Central memory CD8-positive, alpha-beta T cell (primary cell): ENCODE data around the gene ADAMTSL5.
A peak's percentile ranks its signal among the peaks of the same experiment; 100 is the strongest.

Experiments
- ATAC-seq: fragments of 150-1000 bp; cut with Tn5 transposase; replicated peaks from 2 replicates; pipeline ENCODE4 v1.10.0; 2022; ENCODE audit warnings: mild to moderate bottlenecking, moderate FRiP score, moderate number of reproducible peaks; ENCODE audit not compliant: poor library complexity, severe bottlenecking; ENCODE audit errors: extremely low read depth
- DNase-seq, 2 donors: peaks; one replicate each; pipeline ENCODE4 v3.0.0; 2021; ENCODE audit warnings: low spot score in 2 of 2
- H3K27ac Mint-ChIP-seq: one replicate; pipeline ENCODE4 v1.8.0; 2022; ENCODE audit warnings: low read depth, mild to moderate bottlenecking, moderate library complexity, mixed read lengths
- H3K27me3 Mint-ChIP-seq: one replicate; pipeline ENCODE4 v1.8.0; 2022; ENCODE audit warnings: mixed read lengths
- H3K36me3 Mint-ChIP-seq: one replicate; pipeline ENCODE4 v1.8.0; 2022; ENCODE audit warnings: mild to moderate bottlenecking, moderate library complexity, mixed read lengths; ENCODE audit not compliant: insufficient read depth
- H3K4me1 Mint-ChIP-seq: one replicate; pipeline ENCODE4 v1.8.0; 2022; ENCODE audit warnings: mixed read lengths
- H3K4me3 Mint-ChIP-seq: one replicate; pipeline ENCODE4 v1.8.0; 2022; ENCODE audit warnings: mild to moderate bottlenecking, moderate library complexity, mixed read lengths
- H3K9me3 Mint-ChIP-seq: one replicate; pipeline ENCODE4 v1.8.0; 2022; ENCODE audit warnings: mixed read lengths

The ADAMTSL5 gene

GRCh38 chr19:1473085-1473851, 39.6 kb downstream of the ADAMTSL5 start:
- H3K9me3 Mint-ChIP-seq: no peaks in the 10 kb centered on the region
- no peak overlapping the region for H3K27ac Mint-ChIP-seq
- no peak for ATAC-seq
- no peak overlapping the region for H3K4me3 Mint-ChIP-seq
- no peaks in the 10 kb centered on the region for H3K27me3 Mint-ChIP-seq
- peaks cover 12% of the 10 kb centered on the region for H3K4me1 Mint-ChIP-seq
- DNase-seq: no peak
- peaks cover 5% of the 10 kb centered on the region for H3K36me3 Mint-ChIP-seq

- DNase-seq: no peak
- H3K27ac Mint-ChIP-seq: no peak overlapping the region
- peaks cover 12% of the 10 kb centered on the region for H3K4me1 Mint-ChIP-seq
- no peak for ATAC-seq
- H3K36me3 Mint-ChIP-seq: peaks cover 4% of the 10 kb centered on the region
- H3K4me3 Mint-ChIP-seq: peak overlapping the region; percentile 73
- H3K27me3 Mint-ChIP-seq: no peaks in the 10 kb centered on the region
- no peaks in the 10 kb centered on the region for H3K9me3 Mint-ChIP-seq
Observed at GRCh38 chr19:1472231-1473084, 40.4 kb downstream of the ADAMTSL5 start.

GRCh38 chr19:1471515-1472160, 41.2 kb downstream of the ADAMTSL5 start:
- ATAC-seq (no peak), DNase-seq (no peak)
- Mint-ChIP-seq H3K36me3 (peaks cover 4% of the 10 kb centered on the region), H3K27ac (no peak overlapping the region), H3K27me3 (no peaks in the 10 kb centered on the region), H3K4me3 (peak overlapping the region; percentile 73), H3K9me3 (no peaks in the 10 kb centered on the region), H3K4me1 (peaks cover 12% of the 10 kb centered on the region)

DNA sequence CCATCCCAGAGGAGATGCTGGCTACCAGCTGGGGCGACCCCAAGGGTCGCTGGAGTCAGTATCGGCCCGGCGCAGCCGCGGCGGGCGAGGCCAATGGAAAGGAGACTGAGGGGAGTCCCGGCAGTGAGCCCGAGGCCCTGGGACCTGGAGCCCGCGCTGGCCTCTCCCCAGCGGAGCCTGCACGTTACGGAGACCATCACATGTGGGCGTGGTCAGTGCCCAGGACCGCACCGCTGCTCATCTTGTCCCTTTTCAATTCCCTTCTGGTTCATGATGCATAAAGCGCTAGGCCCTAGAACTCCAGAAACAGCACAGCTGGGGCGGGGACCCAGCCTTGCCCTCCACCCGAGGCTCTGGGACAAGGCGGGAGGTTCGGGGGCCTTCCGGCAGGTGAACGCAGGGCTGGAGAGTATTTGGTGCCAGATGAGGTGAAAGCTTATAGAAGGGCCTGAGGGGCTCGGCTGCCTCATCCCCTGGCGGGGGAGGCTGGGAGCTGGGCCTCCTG, 41.8 kb downstream of the ADAMTSL5 start:
- H3K27ac Mint-ChIP-seq: no peak overlapping the region
- ATAC-seq: peak; percentile 26

GRCh38 chr19:1470305-1471009, 42.4 kb downstream of the ADAMTSL5 start:
- peak in 1 of 2 donors; percentile 45 for DNase-seq
- no peak for ATAC-seq
- Mint-ChIP-seq H3K27me3 (no peaks in the 10 kb centered on the region), H3K4me1 (peaks cover 12% of the 10 kb centered on the region), H3K36me3 (peaks cover 4% of the 10 kb centered on the region), H3K9me3 (no peaks in the 10 kb centered on the region), H3K4me3 (peak overlapping the region; percentile 73), H3K27ac (no peak overlapping the region)

More for the DNA sequence above, 41.8 kb downstream of the ADAMTSL5 start:
- Mint-ChIP-seq H3K4me1 (peaks cover 12% of the 10 kb centered on the region), H3K36me3 (peaks cover 4% of the 10 kb centered on the region), H3K27me3 (no peaks in the 10 kb centered on the region), H3K9me3 (no peaks in the 10 kb centered on the region), H3K4me3 (peak overlapping the region; percentile 73)
- no peak for DNase-seq

GRCh38 chr19:1470055-1470304, 42.8 kb downstream of the ADAMTSL5 start:
- DNase-seq (no peak), ATAC-seq (no peak)
- Mint-ChIP-seq H3K27me3 (no peaks in the 10 kb centered on the region), H3K4me3 (peak overlapping the region; percentile 73), H3K27ac (no peak overlapping the region), H3K4me1 (peaks cover 12% of the 10 kb centered on the region), H3K9me3 (no peaks in the 10 kb centered on the region), H3K36me3 (peaks cover 4% of the 10 kb centered on the region)

DNA sequence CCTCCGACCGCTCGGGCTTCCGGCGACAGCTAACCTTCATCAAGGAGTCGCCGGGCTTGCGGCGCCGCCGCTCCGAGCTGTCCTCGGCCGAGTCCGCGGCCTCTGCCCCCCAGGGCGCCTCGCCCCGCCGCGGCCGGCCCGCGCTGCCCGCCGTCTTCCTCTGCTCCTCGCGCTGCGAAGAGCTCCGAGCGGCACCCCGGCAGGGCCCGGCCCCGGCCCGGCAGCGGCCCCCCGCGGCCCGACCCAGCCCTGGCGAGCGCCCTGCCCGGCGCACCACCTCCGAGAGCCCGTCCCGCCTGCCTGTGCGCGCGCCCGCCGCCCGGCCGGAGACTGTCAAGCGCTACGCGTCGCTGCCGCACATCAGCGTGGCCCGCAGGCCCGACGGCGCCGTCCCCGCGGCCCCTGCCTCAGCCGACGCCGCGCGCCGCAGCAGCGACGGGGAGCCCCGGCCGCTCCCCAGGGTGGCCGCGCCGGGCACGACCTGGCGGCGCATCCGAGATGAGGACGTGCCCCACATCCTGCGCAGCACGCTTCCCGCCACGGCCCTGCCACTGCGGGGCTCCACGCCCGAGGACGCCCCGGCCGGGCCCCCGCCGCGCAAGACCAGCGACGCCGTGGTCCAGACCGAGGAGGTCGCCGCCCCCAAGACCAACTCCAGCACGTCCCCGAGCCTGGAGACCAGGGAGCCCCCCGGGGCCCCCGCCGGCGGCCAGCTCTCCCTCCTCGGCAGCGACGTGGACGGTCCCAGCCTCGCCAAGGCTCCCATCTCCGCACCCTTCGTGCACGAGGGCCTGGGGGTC, 43.4 kb downstream of the ADAMTSL5 start:
- no peak overlapping the region for H3K27ac Mint-ChIP-seq
- no peak for DNase-seq

DNA sequence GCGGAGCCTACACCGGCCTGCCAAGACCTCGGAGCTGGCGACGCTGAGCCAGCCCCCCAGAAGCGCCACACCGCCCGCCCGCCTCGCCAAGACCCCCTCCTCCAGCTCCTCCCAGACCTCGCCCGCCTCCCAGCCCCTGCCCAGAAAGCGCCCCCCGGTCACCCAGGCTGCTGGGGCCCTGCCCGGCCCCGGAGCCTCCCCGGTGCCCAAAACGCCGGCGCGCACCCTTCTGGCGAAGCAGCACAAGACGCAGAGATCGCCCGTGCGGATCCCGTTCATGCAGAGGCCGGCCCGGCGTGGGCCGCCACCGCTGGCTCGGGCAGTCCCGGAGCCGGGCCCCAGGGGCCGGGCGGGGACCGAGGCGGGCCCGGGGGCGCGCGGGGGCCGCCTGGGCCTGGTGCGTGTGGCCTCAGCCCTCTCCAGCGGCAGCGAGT, 44.0 kb downstream of the ADAMTSL5 start:
- peaks cover 12% of the 10 kb centered on the region for H3K4me1 Mint-ChIP-seq
- H3K4me3 Mint-ChIP-seq: peak overlapping the region; percentile 46
- H3K9me3 Mint-ChIP-seq: no peaks in the 10 kb centered on the region
- no peak for ATAC-seq
- no peak for DNase-seq
- no peaks in the 10 kb centered on the region for H3K27me3 Mint-ChIP-seq
- H3K27ac Mint-ChIP-seq: no peak overlapping the region
- peaks cover 2% of the 10 kb centered on the region for H3K36me3 Mint-ChIP-seq

More for the DNA sequence above, 43.4 kb downstream of the ADAMTSL5 start:
- H3K4me3 Mint-ChIP-seq: peak overlapping the region; percentile 73
- no peaks in the 10 kb centered on the region for H3K27me3 Mint-ChIP-seq
- no peak for ATAC-seq
- H3K9me3 Mint-ChIP-seq: no peaks in the 10 kb centered on the region
- H3K4me1 Mint-ChIP-seq: peaks cover 12% of the 10 kb centered on the region
- H3K36me3 Mint-ChIP-seq: peaks cover 2% of the 10 kb centered on the region

- ATAC-seq: no peak
- Mint-ChIP-seq H3K36me3 (peaks cover 2% of the 10 kb centered on the region), H3K4me1 (peaks cover 10% of the 10 kb centered on the region), H3K27ac (no peak overlapping the region), H3K4me3 (peak overlapping the region; percentile 46), H3K27me3 (no peaks in the 10 kb centered on the region), H3K9me3 (no peaks in the 10 kb centered on the region)
- DNase-seq: no peak
Observed at GRCh38 chr19:1468274-1468820, 44.5 kb downstream of the ADAMTSL5 start.

DNA sequence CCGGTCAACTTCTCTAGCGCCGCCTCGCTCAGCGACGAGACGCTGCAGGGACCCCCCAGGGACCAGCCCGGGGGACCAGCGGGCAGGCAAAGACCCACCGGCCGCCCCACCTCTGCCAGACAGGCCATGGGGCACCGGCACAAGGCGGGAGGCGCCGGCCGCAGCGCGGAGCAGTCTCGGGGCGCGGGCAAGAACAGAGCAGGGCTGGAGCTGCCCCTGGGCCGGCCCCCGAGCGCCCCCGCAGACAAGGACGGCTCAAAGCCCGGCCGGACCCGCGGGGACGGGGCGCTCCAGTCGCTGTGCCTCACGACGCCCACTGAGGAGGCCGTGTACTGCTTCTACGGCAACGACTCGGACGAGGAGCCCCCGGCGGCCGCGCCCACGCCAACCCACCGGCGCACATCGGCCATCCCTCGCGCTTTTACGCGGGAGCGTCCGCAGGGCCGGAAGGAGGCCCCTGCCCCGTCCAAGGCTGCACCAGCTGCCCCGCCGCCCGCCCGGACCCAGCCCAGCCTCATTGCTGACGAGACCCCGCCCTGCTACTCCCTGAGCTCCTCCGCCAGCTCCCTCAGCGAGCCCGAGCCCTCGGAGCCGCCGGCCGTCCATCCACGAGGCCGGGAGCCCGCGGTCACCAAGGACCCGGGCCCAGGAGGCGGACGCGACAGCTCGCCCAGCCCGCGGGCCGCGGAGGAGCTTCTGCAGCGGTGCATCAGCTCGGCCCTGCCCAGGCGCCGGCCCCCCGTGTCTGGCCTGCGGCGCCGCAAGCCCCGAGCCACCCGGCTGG, 45.1 kb downstream of the ADAMTSL5 start:
- Mint-ChIP-seq H3K27ac (no peak overlapping the region), H3K27me3 (no peaks in the 10 kb centered on the region), H3K36me3 (peaks cover 2% of the 10 kb centered on the region), H3K4me1 (peaks cover 5% of the 10 kb centered on the region), H3K4me3 (no peak overlapping the region), H3K9me3 (no peaks in the 10 kb centered on the region)
- DNase-seq (no peak), ATAC-seq (no peak)

DNA sequence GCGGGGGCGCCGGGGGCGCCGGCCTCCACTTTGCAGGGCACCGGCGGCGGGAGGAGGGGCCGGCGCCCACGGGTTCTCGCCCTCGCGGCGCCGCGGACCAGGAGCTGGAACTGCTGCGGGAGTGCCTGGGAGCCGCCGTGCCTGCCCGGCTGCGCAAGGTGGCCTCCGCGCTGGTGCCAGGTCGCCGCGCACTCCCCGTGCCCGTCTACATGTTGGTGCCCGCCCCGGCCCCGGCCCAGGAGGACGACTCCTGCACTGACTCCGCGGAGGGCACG, 45.7 kb downstream of the ADAMTSL5 start:
- DNase-seq (no peak), ATAC-seq (no peak)
- peaks cover 5% of the 10 kb centered on the region for H3K4me1 Mint-ChIP-seq
- H3K9me3 Mint-ChIP-seq: no peaks in the 10 kb centered on the region
- no peak overlapping the region for H3K4me3 Mint-ChIP-seq
- H3K36me3 Mint-ChIP-seq: peaks cover 4% of the 10 kb centered on the region
- H3K27ac Mint-ChIP-seq: no peak overlapping the region
- H3K27me3 Mint-ChIP-seq: no peaks in the 10 kb centered on the region
